ENCODE data around the gene BMP7. TPM values are rescaled to one million over a fixed set of nuclear protein-coding genes. Genes with fewer than 3 reads are reported as not detected.

Gene BMP7
- total and polyA plus RNA-seq, 2 of the 8 experiments (the other 6 are each of a cell fraction or from before 2014, with no cell fraction given) = 9.2 to 14.7 TPM

GRCh38 chr20:57266291-57267157, at the start of gene BMP7 (continued):
- TF ChIP-seq CTBP2 (IDR thresholded peaks at IDR 0.05; ENCODE audit: borderline replicate concordance, insufficient read depth, insufficient read length, low read length) (no peak), EP300 (IDR thresholded peaks at IDR 0.05; ENCODE audit: borderline replicate concordance in 1 of 2, low read depth in 2 of 2, low read length in 2 of 2) (no peak), RBBP5 (IDR thresholded peaks at IDR 0.05; ENCODE audit: borderline replicate concordance, low read depth, low read length) (0 out of 2 replicates have a peak, but pooled peaks have one; percentile 24), KDM1A (IDR thresholded peaks at IDR 0.05; ENCODE audit: borderline replicate concordance, low read length) (no peak), CHD7 (IDR thresholded peaks at IDR 0.05; ENCODE audit: insufficient replicate concordance, low read length) (no peak), NRF1 (IDR thresholded peaks at IDR 0.05; ENCODE audit: low read depth, low read length) (no peak), MAFK (IDR thresholded peaks at IDR 0.05; ENCODE audit: low read depth, low read length) (no peak), EZH2 (IDR thresholded peaks at IDR 0.05; ENCODE audit: low read depth, low read length, severe bottlenecking) (no peak)

Data from H1 (cell line).